Measurements from ENCODE around the gene NLRP3. TPM values are rescaled to one million over a fixed set of nuclear protein-coding genes. Genes with fewer than 3 reads are reported as not detected.

Gene NLRP3
- polyA plus RNA-seq, 1 of the 3 experiments (the other 2 are of a cell fraction) = 0.87 TPM

- no peak overlapping the region for H2AFZ ChIP-seq (ENCODE audit: low read depth)
- ChIA-PET CTCF (interaction anchor here (1.1 kb wide), 1 partner anchor 52 kb away, joined by 3 read pairs; no protein-coding TSS in a partner anchor), POLR2A (no interaction called here)
- H3K36me3 ChIP-seq (replicated peaks in 1 of 2; ENCODE audit: control insufficient read depth in 1 of 2, insufficient read depth in 2 of 2, low read length in 1 of 2) = peaks cover 0 to 2% of the 10 kb centered on the region in 2 experiments
- H3K27ac ChIP-seq (ENCODE audit: low read depth in 2 of 2, low read length in 1 of 2) = no peak overlapping the region
- no peaks in the 10 kb centered on the region for H3K9me3 ChIP-seq
- no peak overlapping the region for H3K4me2 ChIP-seq
- 34% methylated on average over 4 of the region's 4 CpGs for WGBS (ENCODE audit: low lambda C conversion rate)
- no peaks in the 10 kb centered on the region for H3K27me3 ChIP-seq (ENCODE audit: insufficient read depth)
- H3K79me2 ChIP-seq (ENCODE audit: insufficient read depth) = no peaks in the 10 kb centered on the region
- no peaks in the 10 kb centered on the region for H4K20me1 ChIP-seq (ENCODE audit: insufficient read depth)
- TF ChIP-seq MXI1 (IDR thresholded peaks at IDR 0.05; ENCODE audit: low read depth, low read length) = no peak
- H3K9ac ChIP-seq = no peak overlapping the region
- no peak for DNase-seq
- H3K9me2 ChIP-seq = no peaks in the 10 kb centered on the region
- no peaks in the 10 kb centered on the region for H3F3A ChIP-seq (replicated peaks; ENCODE audit: insufficient read depth)
- H3K4me3 ChIP-seq (ENCODE audit: low read depth in 2 of 2, low read length in 1 of 2) = no peak overlapping the region
- H3K4me1 ChIP-seq (ENCODE audit: control insufficient read depth in 1 of 2, insufficient read depth in 2 of 2, low read depth in 1 of 2, low read length in 1 of 2) = no peaks in the 10 kb centered on the region
Observed at GRCh38 chr1:247442164-247442563, 26.2 kb downstream of the NLRP3 start.

DNA sequence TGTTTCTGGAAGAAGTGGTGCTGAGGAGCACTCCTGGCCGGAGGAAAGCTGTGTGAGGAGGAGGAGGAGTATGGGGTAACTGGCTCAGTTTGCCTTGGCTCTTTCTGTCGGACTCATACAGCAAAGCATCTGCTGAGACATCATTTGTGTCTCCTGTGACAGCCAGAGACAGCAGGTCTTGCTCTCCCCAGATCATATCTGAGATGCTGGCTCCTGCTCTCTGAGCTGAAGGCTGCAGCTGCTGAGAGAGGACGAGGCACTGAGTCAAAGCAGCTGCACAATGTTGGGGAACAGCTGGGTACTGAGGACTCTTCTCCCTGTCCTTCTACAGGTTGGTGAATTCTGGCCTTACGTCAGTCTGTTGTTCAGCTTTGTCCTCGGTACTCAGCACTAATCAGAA is 27.7 kb downstream of the NLRP3 start:
- Histone ChIP-seq H3K4me2 (no peak overlapping the region), H2AFZ (ENCODE audit: low read depth) (no peak overlapping the region), H3K36me3 (replicated peaks in 1 of 2; ENCODE audit: control insufficient read depth in 1 of 2, insufficient read depth in 2 of 2, low read length in 1 of 2) (peaks cover 0 to 7% of the 10 kb centered on the region in 2 experiments), H3K4me1 (ENCODE audit: control insufficient read depth in 1 of 2, insufficient read depth in 2 of 2, low read depth in 1 of 2, low read length in 1 of 2) (peaks cover 0 to 5% of the 10 kb centered on the region in 2 experiments; a peak in 1 of 4 replicates), H3K9me3 (no peaks in the 10 kb centered on the region), H3K79me2 (ENCODE audit: insufficient read depth) (no peaks in the 10 kb centered on the region), H4K20me1 (ENCODE audit: insufficient read depth) (no peaks in the 10 kb centered on the region), H3K9me2 (no peaks in the 10 kb centered on the region), H3K9ac (no peak overlapping the region), H3K4me3 (ENCODE audit: low read depth in 2 of 2, low read length in 1 of 2) (no peak overlapping the region), H3F3A (replicated peaks; ENCODE audit: insufficient read depth) (no peaks in the 10 kb centered on the region), H3K27ac (ENCODE audit: low read depth in 2 of 2, low read length in 1 of 2) (no peak overlapping the region), H3K27me3 (ENCODE audit: insufficient read depth) (no peaks in the 10 kb centered on the region)
- DNase-seq = no peak
- ChIA-PET POLR2A (no interaction called here), CTCF (interaction anchor here (1.2 kb wide), 1 partner anchor 31 kb away, joined by 3 read pairs; no protein-coding TSS in a partner anchor)
- TF ChIP-seq CHD2 (IDR thresholded peaks at IDR 0.05; ENCODE audit: low read length, partially characterized antibody) = no peak
- no peak for TF ChIP-seq YY1 (IDR thresholded peaks at IDR 0.05; ENCODE audit: low read depth)
- no peak for TF ChIP-seq ELF1 (IDR thresholded peaks at IDR 0.05)
- TF ChIP-seq RAD21 (IDR thresholded peaks at IDR 0.05; ENCODE audit: low read length) = no peak
- WGBS (ENCODE audit: low lambda C conversion rate) = 33% methylated on average over 5 of the region's 5 CpGs

- H3K9ac ChIP-seq = no peak overlapping the region
- ChIA-PET CTCF (no interaction called here), POLR2A (no interaction called here)
- no peaks in the 10 kb centered on the region for H3K79me2 ChIP-seq (ENCODE audit: insufficient read depth)
- no peak for DNase-seq
- no peak overlapping the region for H2AFZ ChIP-seq (ENCODE audit: low read depth)
- WGBS (ENCODE audit: low lambda C conversion rate) = 26% methylated on average over 5 of the region's 6 CpGs
- peaks cover 0 to 5% of the 10 kb centered on the region in 2 experiments; a peak in 1 of 4 replicates for H3K4me1 ChIP-seq (ENCODE audit: control insufficient read depth in 1 of 2, insufficient read depth in 2 of 2, low read depth in 1 of 2, low read length in 1 of 2)
- peaks cover 0 to 7% of the 10 kb centered on the region in 2 experiments for H3K36me3 ChIP-seq (replicated peaks in 1 of 2; ENCODE audit: control insufficient read depth in 1 of 2, insufficient read depth in 2 of 2, low read length in 1 of 2)
- no peak overlapping the region for H3K27ac ChIP-seq (ENCODE audit: low read depth in 2 of 2, low read length in 1 of 2)
- H3K27me3 ChIP-seq (ENCODE audit: insufficient read depth) = no peaks in the 10 kb centered on the region
- no peak overlapping the region for H3K4me2 ChIP-seq
- no peak overlapping the region for H3K4me3 ChIP-seq (ENCODE audit: low read depth in 2 of 2, low read length in 1 of 2)
- no peaks in the 10 kb centered on the region for H4K20me1 ChIP-seq (ENCODE audit: insufficient read depth)
- no peaks in the 10 kb centered on the region for H3K9me3 ChIP-seq
- TF ChIP-seq, protein P1, sequence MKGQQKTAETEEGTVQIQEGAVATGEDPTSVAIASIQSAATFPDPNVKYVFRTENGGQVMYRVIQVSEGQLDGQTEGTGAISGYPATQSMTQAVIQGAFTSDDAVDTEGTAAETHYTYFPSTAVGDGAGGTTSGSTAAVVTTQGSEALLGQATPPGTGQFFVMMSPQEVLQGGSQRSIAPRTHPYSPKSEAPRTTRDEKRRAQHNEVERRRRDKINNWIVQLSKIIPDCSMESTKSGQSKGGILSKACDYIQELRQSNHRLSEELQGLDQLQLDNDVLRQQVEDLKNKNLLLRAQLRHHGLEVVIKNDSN (IDR thresholded peaks at IDR 0.05; ENCODE audit: borderline replicate concordance, low read depth) = no peak
- no peak for TF ChIP-seq TEAD4 (IDR thresholded peaks at IDR 0.05; ENCODE audit: borderline replicate concordance, insufficient read depth)
- TF ChIP-seq RAD21 (IDR thresholded peaks at IDR 0.05; ENCODE audit: low read length) = no peak
- no peak for TF ChIP-seq TAF1 (IDR thresholded peaks at IDR 0.05; ENCODE audit: borderline replicate concordance, low read depth, low read length)
- H3K9me2 ChIP-seq = no peaks in the 10 kb centered on the region
- no peaks in the 10 kb centered on the region for H3F3A ChIP-seq (replicated peaks; ENCODE audit: insufficient read depth)
Observed at GRCh38 chr1:247444571-247444970, 28.6 kb downstream of the NLRP3 start.

All from SK-N-SH (cell line).